ENCODE data around the gene C1orf226. TPM values are rescaled to one million over a fixed set of nuclear protein-coding genes. Genes with fewer than 3 reads are reported as not detected.

Gene C1orf226
- total and polyA plus RNA-seq, 4 experiments from 2014 or later: not detected

GRCh38 chr1:162389971-162390370 is 8.4 kb downstream of the C1orf226 start:
- Mint-ChIP-seq H3K27me3 (peaks cover 7 to 20% of the 10 kb centered on the region in 2 donors), H3K9me3 (no peaks in the 10 kb centered on the region), H3K4me1 (peaks cover 0 to 6% (median 0%) of the 10 kb centered on the region in 4 donors), H3K4me3 (no peak overlapping the region), H3K36me3 (no peaks in the 10 kb centered on the region), H3K27ac (no peak overlapping the region)
- H3K4me3 ChIP-seq (ENCODE audit: low read length in 2 of 2): no peak overlapping the region
- H3K36me3 ChIP-seq (ENCODE audit: insufficient read depth, low read length): no peaks in the 10 kb centered on the region
- POLR2A ChIA-PET (ENCODE audit: partially characterized antibody): no interaction called here
- no peak overlapping the region for H3K27ac ChIP-seq (ENCODE audit: low read depth, low read length)
- no peaks in the 10 kb centered on the region for H3K4me1 ChIP-seq (ENCODE audit: insufficient read depth, low read length)
- H3K9me3 ChIP-seq (ENCODE audit: control insufficient read depth in 1 of 2, low read length in 2 of 2): no peaks in the 10 kb centered on the region
- no peaks in the 10 kb centered on the region for H3K27me3 ChIP-seq (ENCODE audit: insufficient read depth, low read length)
- DNase-seq: no peak
- CTCF ChIA-PET (ENCODE audit: partially characterized antibody): interaction anchor here (1.4 kb wide), 1 partner anchor 11 kb away, joined by 3 read pairs; no protein-coding TSS in a partner anchor
- intact Hi-C loops (cut with micrococcal nuclease): loop anchor here (5.0 kb wide), 2 partner anchors 528 to 598 kb away; no protein-coding TSS in a partner anchor

GRCh38 chr1:162390396-162391185 is 9.1 kb downstream of the C1orf226 start:
- H3K27ac Mint-ChIP-seq: no peak overlapping the region
- no peaks in the 10 kb centered on the region for H3K27me3 ChIP-seq (ENCODE audit: insufficient read depth, low read length)
- no peak overlapping the region for H3K4me3 ChIP-seq (ENCODE audit: low read length in 2 of 2)
- no peaks in the 10 kb centered on the region for H3K36me3 Mint-ChIP-seq
- ChIA-PET CTCF (ENCODE audit: partially characterized antibody) (interaction anchor here (1.4 to 2.0 kb wide), 3 partner anchors 8 to 19 kb away, joined by 3 to 5 read pairs (median 4); no protein-coding TSS in a partner anchor), POLR2A (ENCODE audit: partially characterized antibody) (no interaction called here)
- intact Hi-C loops (cut with micrococcal nuclease): loop anchor here (5.0 kb wide), 2 partner anchors 528 to 598 kb away; no protein-coding TSS in a partner anchor
- no peak overlapping the region for H3K4me3 Mint-ChIP-seq
- no peak overlapping the region for H3K27ac ChIP-seq (ENCODE audit: low read depth, low read length)
- H3K27me3 Mint-ChIP-seq: peaks cover 7 to 20% of the 10 kb centered on the region in 2 donors
- no peak for DNase-seq
- H3K4me1 ChIP-seq (ENCODE audit: insufficient read depth, low read length): no peaks in the 10 kb centered on the region
- H3K4me1 Mint-ChIP-seq: peaks cover 0 to 6% (median 0%) of the 10 kb centered on the region in 4 donors
- H3K9me3 Mint-ChIP-seq: no peaks in the 10 kb centered on the region
- H3K9me3 ChIP-seq (ENCODE audit: control insufficient read depth in 1 of 2, low read length in 2 of 2): no peaks in the 10 kb centered on the region
- no peaks in the 10 kb centered on the region for H3K36me3 ChIP-seq (ENCODE audit: insufficient read depth, low read length)

- DNase-seq: peak in 2 of 5 donors; percentile 1 to 2
- H3K27ac Mint-ChIP-seq: peak overlapping the region in 1 of 7 donors; percentile 81
- Histone ChIP-seq H3K36me3 (ENCODE audit: insufficient read depth, low read length) (no peaks in the 10 kb centered on the region), H3K9me3 (ENCODE audit: control insufficient read depth in 1 of 2, low read length in 2 of 2) (no peaks in the 10 kb centered on the region), H3K27me3 (ENCODE audit: insufficient read depth, low read length) (no peaks in the 10 kb centered on the region), H3K27ac (ENCODE audit: low read depth, low read length) (no peak overlapping the region), H3K4me1 (ENCODE audit: insufficient read depth, low read length) (no peaks in the 10 kb centered on the region), H3K4me3 (ENCODE audit: low read length in 2 of 2) (no peak overlapping the region)
- no peaks in the 10 kb centered on the region for H3K36me3 Mint-ChIP-seq
- intact Hi-C loops (cut with micrococcal nuclease): loop anchor here (5.0 kb wide), 2 partner anchors 530 to 600 kb away; no protein-coding TSS in a partner anchor
- POLR2A ChIA-PET (ENCODE audit: partially characterized antibody): no interaction called here
- peaks cover 7 to 26% of the 10 kb centered on the region in 2 donors for H3K27me3 Mint-ChIP-seq
- CTCF ChIA-PET (ENCODE audit: partially characterized antibody): interaction anchor here (1.2 to 2.0 kb wide), 3 partner anchors 10 to 336 kb away, joined by 4 to 9 read pairs (median 5); no protein-coding TSS in a partner anchor
- no peak overlapping the region for H3K4me3 Mint-ChIP-seq
- H3K4me1 Mint-ChIP-seq: peaks cover 0 to 6% (median 0%) of the 10 kb centered on the region in 4 donors
- no peaks in the 10 kb centered on the region for H3K9me3 Mint-ChIP-seq
Observed at GRCh38 chr1:162391790-162392563, 10.4 kb downstream of the C1orf226 start.

- no peak for DNase-seq
- Mint-ChIP-seq H3K4me1 (peaks cover 0 to 4% (median 0%) of the 10 kb centered on the region in 4 donors), H3K27ac (no peak overlapping the region), H3K4me3 (no peak overlapping the region), H3K9me3 (no peaks in the 10 kb centered on the region), H3K36me3 (no peaks in the 10 kb centered on the region), H3K27me3 (peaks cover 19 to 25% of the 10 kb centered on the region in 2 donors)
- Histone ChIP-seq H3K27ac (ENCODE audit: low read depth, low read length) (no peak overlapping the region), H3K4me1 (ENCODE audit: insufficient read depth, low read length) (no peaks in the 10 kb centered on the region), H3K36me3 (ENCODE audit: insufficient read depth, low read length) (no peaks in the 10 kb centered on the region), H3K27me3 (ENCODE audit: insufficient read depth, low read length) (no peaks in the 10 kb centered on the region), H3K9me3 (ENCODE audit: control insufficient read depth in 1 of 2, low read length in 2 of 2) (no peaks in the 10 kb centered on the region), H3K4me3 (ENCODE audit: low read length in 2 of 2) (no peak overlapping the region)
- ChIA-PET POLR2A (ENCODE audit: partially characterized antibody) (no interaction called here), CTCF (ENCODE audit: partially characterized antibody) (no interaction called here)
- intact Hi-C loops (cut with micrococcal nuclease): no loop called here
Observed at GRCh38 chr1:162396201-162396906, 14.8 kb downstream of the C1orf226 start.

GRCh38 chr1:162397039-162397448 is 15.5 kb downstream of the C1orf226 start:
- intact Hi-C loops (cut with micrococcal nuclease): no loop called here
- Mint-ChIP-seq H3K27ac (no peak overlapping the region), H3K9me3 (no peaks in the 10 kb centered on the region), H3K36me3 (no peaks in the 10 kb centered on the region), H3K4me3 (no peak overlapping the region), H3K27me3 (peaks cover 19 to 25% of the 10 kb centered on the region in 2 donors), H3K4me1 (peaks cover 0 to 2% (median 0%) of the 10 kb centered on the region in 4 donors)
- Histone ChIP-seq H3K4me3 (ENCODE audit: low read length in 2 of 2) (no peak overlapping the region), H3K36me3 (ENCODE audit: insufficient read depth, low read length) (no peaks in the 10 kb centered on the region), H3K9me3 (ENCODE audit: control insufficient read depth in 1 of 2, low read length in 2 of 2) (no peaks in the 10 kb centered on the region), H3K4me1 (ENCODE audit: insufficient read depth, low read length) (no peaks in the 10 kb centered on the region), H3K27me3 (ENCODE audit: insufficient read depth, low read length) (no peaks in the 10 kb centered on the region), H3K27ac (ENCODE audit: low read depth, low read length) (no peak overlapping the region)
- ChIA-PET POLR2A (ENCODE audit: partially characterized antibody) (no interaction called here), CTCF (ENCODE audit: partially characterized antibody) (no interaction called here)
- no peak for DNase-seq

- no peak overlapping the region for H3K4me3 ChIP-seq (ENCODE audit: low read length in 2 of 2)
- Mint-ChIP-seq H3K36me3 (no peaks in the 10 kb centered on the region), H3K27ac (no peak overlapping the region), H3K4me1 (no peaks in the 10 kb centered on the region), H3K4me3 (no peak overlapping the region), H3K9me3 (no peaks in the 10 kb centered on the region), H3K27me3 (peaks cover 22 to 28% of the 10 kb centered on the region in 2 donors)
- ChIA-PET CTCF (ENCODE audit: partially characterized antibody) (no interaction called here), POLR2A (ENCODE audit: partially characterized antibody) (no interaction called here)
- H3K4me1 ChIP-seq (ENCODE audit: insufficient read depth, low read length): no peaks in the 10 kb centered on the region
- H3K36me3 ChIP-seq (ENCODE audit: insufficient read depth, low read length): no peaks in the 10 kb centered on the region
- DNase-seq: no peak
- H3K27ac ChIP-seq (ENCODE audit: low read depth, low read length): no peak overlapping the region
- H3K27me3 ChIP-seq (ENCODE audit: insufficient read depth, low read length): no peaks in the 10 kb centered on the region
- intact Hi-C loops (cut with micrococcal nuclease): no loop called here
- H3K9me3 ChIP-seq (ENCODE audit: control insufficient read depth in 1 of 2, low read length in 2 of 2): no peaks in the 10 kb centered on the region
Observed at GRCh38 chr1:162397943-162398560, 16.5 kb downstream of the C1orf226 start.
